Measurements from ENCODE around the gene FAXDC2.

Gene FAXDC2

GRCh38 chr5:154813158-154813557 lies 37.2 kb downstream of the FAXDC2 start:
- no peak overlapping the region for H3K4me3 ChIP-seq (ENCODE audit: low read length)
- 96% methylated on average over 4 of the region's 4 CpGs for WGBS
- H3K4me1 ChIP-seq (ENCODE audit: insufficient read depth, low read length): no peaks in the 10 kb centered on the region
- no peaks in the 10 kb centered on the region for H3K27me3 ChIP-seq (ENCODE audit: insufficient read depth, low read length)
- no peak overlapping the region for H3K9ac ChIP-seq (ENCODE audit: low read depth, low read length)
- peaks cover 97% of the 10 kb centered on the region for H3K36me3 ChIP-seq (ENCODE audit: insufficient read depth, low read length)
- H3K9me3 ChIP-seq (ENCODE audit: insufficient read depth, low read depth, low read length): no peaks in the 10 kb centered on the region
- no peak overlapping the region for H3K27ac ChIP-seq (ENCODE audit: low read depth, low read length)

GRCh38 chr5:154811653-154812465 lies 38.5 kb downstream of the FAXDC2 start:
- H3K9me3 ChIP-seq (ENCODE audit: insufficient read depth, low read depth, low read length): no peaks in the 10 kb centered on the region
- no peaks in the 10 kb centered on the region for H3K27me3 ChIP-seq (ENCODE audit: insufficient read depth, low read length)
- no peak overlapping the region; the same call in 1 of the 2 replicates for H3K27ac ChIP-seq (ENCODE audit: low read depth, low read length)
- WGBS: 78% methylated on average over 3 of the region's 3 CpGs
- H3K4me3 ChIP-seq (ENCODE audit: low read length): no peak overlapping the region
- no peak overlapping the region for H3K9ac ChIP-seq (ENCODE audit: low read depth, low read length)
- H3K4me1 ChIP-seq (ENCODE audit: insufficient read depth, low read length): no peaks in the 10 kb centered on the region
- H3K36me3 ChIP-seq (ENCODE audit: insufficient read depth, low read length): peaks cover 97% of the 10 kb centered on the region

GRCh38 chr5:154811239-154811638 lies 39.2 kb downstream of the FAXDC2 start:
- Histone ChIP-seq H3K36me3 (ENCODE audit: insufficient read depth, low read length) (peaks cover 97% of the 10 kb centered on the region), H3K9me3 (ENCODE audit: insufficient read depth, low read depth, low read length) (no peaks in the 10 kb centered on the region), H3K27ac (ENCODE audit: low read depth, low read length) (no peak overlapping the region; the same call in 1 of the 2 replicates), H3K4me1 (ENCODE audit: insufficient read depth, low read length) (no peaks in the 10 kb centered on the region), H3K9ac (ENCODE audit: low read depth, low read length) (no peak overlapping the region), H3K4me3 (ENCODE audit: low read length) (no peak overlapping the region), H3K27me3 (ENCODE audit: insufficient read depth, low read length) (no peaks in the 10 kb centered on the region)
- WGBS: 97% methylated on average over 7 of the region's 7 CpGs

GRCh38 chr5:154806176-154806575 lies 44.2 kb downstream of the FAXDC2 start:
- no peaks in the 10 kb centered on the region for H3K9me3 ChIP-seq (ENCODE audit: insufficient read depth, low read depth, low read length)
- H3K9ac ChIP-seq (ENCODE audit: low read depth, low read length): no peak overlapping the region
- H3K27me3 ChIP-seq (ENCODE audit: insufficient read depth, low read length): no peaks in the 10 kb centered on the region
- WGBS: 96% methylated on average over 4 of the region's 4 CpGs
- no peak overlapping the region for H3K4me3 ChIP-seq (ENCODE audit: low read length)
- no peak overlapping the region for H3K27ac ChIP-seq (ENCODE audit: low read depth, low read length)
- no peaks in the 10 kb centered on the region for H3K4me1 ChIP-seq (ENCODE audit: insufficient read depth, low read length)
- peaks cover 99% of the 10 kb centered on the region for H3K36me3 ChIP-seq (ENCODE audit: insufficient read depth, low read length)

- no peaks in the 10 kb centered on the region for H3K27me3 ChIP-seq (ENCODE audit: insufficient read depth, low read length)
- H3K4me1 ChIP-seq (ENCODE audit: insufficient read depth, low read length): no peaks in the 10 kb centered on the region
- no peak overlapping the region for H3K9ac ChIP-seq (ENCODE audit: low read depth, low read length)
- H3K36me3 ChIP-seq (ENCODE audit: insufficient read depth, low read length): peaks cover 98% of the 10 kb centered on the region
- WGBS: 97% methylated on average over 9 of the region's 9 CpGs
- H3K27ac ChIP-seq (ENCODE audit: low read depth, low read length): no peak overlapping the region
- no peak overlapping the region for H3K4me3 ChIP-seq (ENCODE audit: low read length)
- no peaks in the 10 kb centered on the region for H3K9me3 ChIP-seq (ENCODE audit: insufficient read depth, low read depth, low read length)
These were observed 48.4 kb downstream of the FAXDC2 start for GRCh38 chr5:154802050-154802449.

GRCh38 chr5:154801083-154801482 lies 49.3 kb downstream of the FAXDC2 start:
- Histone ChIP-seq H3K4me1 (ENCODE audit: insufficient read depth, low read length) (no peaks in the 10 kb centered on the region), H3K4me3 (ENCODE audit: low read length) (no peak overlapping the region), H3K36me3 (ENCODE audit: insufficient read depth, low read length) (peaks cover 98% of the 10 kb centered on the region), H3K9ac (ENCODE audit: low read depth, low read length) (no peak overlapping the region), H3K9me3 (ENCODE audit: insufficient read depth, low read depth, low read length) (no peaks in the 10 kb centered on the region), H3K27ac (ENCODE audit: low read depth, low read length) (no peak overlapping the region), H3K27me3 (ENCODE audit: insufficient read depth, low read length) (no peaks in the 10 kb centered on the region)
- WGBS: 97% methylated on average over 3 of the region's 3 CpGs

GRCh38 chr5:154800582-154800981 lies 49.8 kb downstream of the FAXDC2 start:
- Histone ChIP-seq H3K27me3 (ENCODE audit: insufficient read depth, low read length) (no peaks in the 10 kb centered on the region), H3K36me3 (ENCODE audit: insufficient read depth, low read length) (peaks cover 95% of the 10 kb centered on the region), H3K4me1 (ENCODE audit: insufficient read depth, low read length) (no peaks in the 10 kb centered on the region), H3K9ac (ENCODE audit: low read depth, low read length) (no peak overlapping the region), H3K4me3 (ENCODE audit: low read length) (no peak overlapping the region), H3K27ac (ENCODE audit: low read depth, low read length) (no peak overlapping the region), H3K9me3 (ENCODE audit: insufficient read depth, low read depth, low read length) (no peaks in the 10 kb centered on the region)

- Histone ChIP-seq H3K36me3 (ENCODE audit: insufficient read depth, low read length) (peaks cover 95% of the 10 kb centered on the region), H3K9ac (ENCODE audit: low read depth, low read length) (no peak overlapping the region), H3K9me3 (ENCODE audit: insufficient read depth, low read depth, low read length) (no peaks in the 10 kb centered on the region), H3K4me1 (ENCODE audit: insufficient read depth, low read length) (no peaks in the 10 kb centered on the region), H3K27ac (ENCODE audit: low read depth, low read length) (no peak overlapping the region), H3K27me3 (ENCODE audit: insufficient read depth, low read length) (no peaks in the 10 kb centered on the region), H3K4me3 (ENCODE audit: low read length) (no peak overlapping the region)
- WGBS: 94% methylated on average over 4 of the region's 4 CpGs
These were observed 52.6 kb downstream of the FAXDC2 start for GRCh38 chr5:154797762-154798161.

- no peaks in the 10 kb centered on the region for H3K27me3 ChIP-seq (ENCODE audit: insufficient read depth, low read length)
- H3K9ac ChIP-seq (ENCODE audit: low read depth, low read length): no peak overlapping the region
- no peak overlapping the region for H3K4me3 ChIP-seq (ENCODE audit: low read length)
- 90% methylated on average over 3 of the region's 3 CpGs for WGBS
- peaks cover 94% of the 10 kb centered on the region for H3K36me3 ChIP-seq (ENCODE audit: insufficient read depth, low read length)
- no peak overlapping the region for H3K27ac ChIP-seq (ENCODE audit: low read depth, low read length)
- no peaks in the 10 kb centered on the region for H3K4me1 ChIP-seq (ENCODE audit: insufficient read depth, low read length)
- H3K9me3 ChIP-seq (ENCODE audit: insufficient read depth, low read depth, low read length): no peaks in the 10 kb centered on the region
These were observed 55.2 kb downstream of the FAXDC2 start for GRCh38 chr5:154795235-154795596.

- no peaks in the 10 kb centered on the region for H3K27me3 ChIP-seq (ENCODE audit: insufficient read depth, low read length)
- H3K4me1 ChIP-seq (ENCODE audit: insufficient read depth, low read length): no peaks in the 10 kb centered on the region
- H3K9ac ChIP-seq (ENCODE audit: low read depth, low read length): no peak overlapping the region
- H3K36me3 ChIP-seq (ENCODE audit: insufficient read depth, low read length): peaks cover 93% of the 10 kb centered on the region
- no peaks in the 10 kb centered on the region for H3K9me3 ChIP-seq (ENCODE audit: insufficient read depth, low read depth, low read length)
- H3K27ac ChIP-seq (ENCODE audit: low read depth, low read length): no peak overlapping the region
- H3K4me3 ChIP-seq (ENCODE audit: low read length): no peak overlapping the region
- 94% methylated on average over 7 of the region's 7 CpGs for WGBS
These were observed 55.7 kb downstream of the FAXDC2 start for GRCh38 chr5:154794525-154795234.

GRCh38 chr5:154793599-154794524 lies 56.5 kb downstream of the FAXDC2 start:
- Histone ChIP-seq H3K9ac (ENCODE audit: low read depth, low read length) (no peak overlapping the region), H3K9me3 (ENCODE audit: insufficient read depth, low read depth, low read length) (no peaks in the 10 kb centered on the region), H3K4me1 (ENCODE audit: insufficient read depth, low read length) (no peaks in the 10 kb centered on the region), H3K27me3 (ENCODE audit: insufficient read depth, low read length) (no peaks in the 10 kb centered on the region), H3K4me3 (ENCODE audit: low read length) (no peak overlapping the region), H3K27ac (ENCODE audit: low read depth, low read length) (no peak overlapping the region), H3K36me3 (ENCODE audit: insufficient read depth, low read length) (peaks cover 87% of the 10 kb centered on the region)
- WGBS: 97% methylated on average over 32 of the region's 32 CpGs
